Stimulated activated CD4-positive, alpha-beta T cell treated with anti-CD3 and anti-CD28 coated beads, TNF-alpha, amount 100 ng/mL, for 48 hours (primary cell): ENCODE results near the gene IDUA.

Source experiments
- DNase-seq, 3 donors: peaks; one replicate each; pipeline ENCODE4 v3.0.0-alpha.2; 2020; ENCODE audit warnings: low read depth in 3 of 3

The IDUA gene

DNA sequence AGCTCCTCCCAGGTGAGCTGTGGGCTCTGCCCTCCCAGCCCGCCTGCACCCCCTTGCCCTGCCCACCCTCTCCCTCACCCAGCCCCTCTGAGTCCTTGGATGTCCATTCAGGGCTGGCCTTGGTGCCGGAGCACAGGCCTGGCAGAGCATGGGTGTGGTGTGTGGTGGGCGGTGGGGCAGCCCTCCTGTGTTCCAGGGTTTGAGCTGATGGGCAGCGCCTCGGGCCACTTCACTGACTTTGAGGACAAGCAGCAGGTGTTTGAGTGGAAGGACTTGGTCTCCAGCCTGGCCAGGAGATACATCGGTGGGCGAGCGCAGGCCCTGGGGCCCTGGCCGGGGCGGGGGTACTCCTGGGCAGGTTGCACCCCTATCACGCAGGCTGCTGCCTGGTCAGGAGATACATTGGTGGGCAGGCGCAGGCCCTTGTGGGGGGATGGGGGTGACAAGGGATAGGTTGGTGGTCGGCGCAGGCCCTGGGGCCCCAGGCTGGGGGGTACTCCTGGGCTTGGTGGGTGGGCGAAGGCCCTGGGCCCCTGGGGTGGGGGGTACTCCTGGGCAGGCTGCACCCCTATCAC, 13.9 kb downstream of the IDUA start:
- no peak for DNase-seq

DNA sequence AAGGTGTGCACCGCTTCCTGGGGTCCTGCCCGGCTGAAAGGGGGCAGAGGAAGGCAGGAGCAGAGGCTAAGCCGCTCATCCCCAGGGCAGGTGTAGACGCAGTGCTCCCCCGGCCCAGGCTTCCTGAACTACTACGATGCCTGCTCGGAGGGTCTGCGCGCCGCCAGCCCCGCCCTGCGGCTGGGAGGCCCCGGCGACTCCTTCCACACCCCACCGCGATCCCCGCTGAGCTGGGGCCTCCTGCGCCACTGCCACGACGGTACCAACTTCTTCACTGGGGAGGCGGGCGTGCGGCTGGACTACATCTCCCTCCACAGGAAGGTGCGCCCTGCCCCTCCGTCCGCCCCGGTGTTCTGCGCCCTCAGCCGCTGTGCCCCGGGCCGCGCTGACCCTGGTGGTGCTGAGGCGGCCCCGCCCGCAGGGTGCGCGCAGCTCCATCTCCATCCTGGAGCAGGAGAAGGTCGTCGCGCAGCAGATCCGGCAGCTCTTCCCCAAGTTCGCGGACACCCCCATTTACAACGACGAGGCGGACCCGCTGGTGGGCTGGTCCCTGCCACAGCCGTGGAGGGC, 14.8 kb downstream of the IDUA start:
- DNase-seq: no peak

DNA sequence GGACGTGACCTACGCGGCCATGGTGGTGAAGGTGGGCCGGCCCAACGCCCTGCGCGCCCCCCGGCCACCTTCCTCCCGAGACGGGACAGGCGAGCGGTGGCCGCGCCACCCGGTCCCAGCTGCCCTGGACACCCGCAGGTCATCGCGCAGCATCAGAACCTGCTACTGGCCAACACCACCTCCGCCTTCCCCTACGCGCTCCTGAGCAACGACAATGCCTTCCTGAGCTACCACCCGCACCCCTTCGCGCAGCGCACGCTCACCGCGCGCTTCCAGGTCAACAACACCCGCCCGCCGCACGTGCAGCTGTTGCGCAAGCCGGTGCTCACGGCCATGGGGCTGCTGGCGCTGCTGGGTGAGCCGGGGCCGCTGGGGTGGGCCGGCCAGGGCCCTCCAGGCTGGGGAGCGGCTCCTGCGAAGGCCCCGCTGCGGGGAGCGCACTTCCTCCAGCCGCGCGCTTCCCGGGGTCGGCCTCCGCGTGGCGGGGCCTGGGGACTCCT, 15.3 kb downstream of the IDUA start:
- no peak for DNase-seq

DNA sequence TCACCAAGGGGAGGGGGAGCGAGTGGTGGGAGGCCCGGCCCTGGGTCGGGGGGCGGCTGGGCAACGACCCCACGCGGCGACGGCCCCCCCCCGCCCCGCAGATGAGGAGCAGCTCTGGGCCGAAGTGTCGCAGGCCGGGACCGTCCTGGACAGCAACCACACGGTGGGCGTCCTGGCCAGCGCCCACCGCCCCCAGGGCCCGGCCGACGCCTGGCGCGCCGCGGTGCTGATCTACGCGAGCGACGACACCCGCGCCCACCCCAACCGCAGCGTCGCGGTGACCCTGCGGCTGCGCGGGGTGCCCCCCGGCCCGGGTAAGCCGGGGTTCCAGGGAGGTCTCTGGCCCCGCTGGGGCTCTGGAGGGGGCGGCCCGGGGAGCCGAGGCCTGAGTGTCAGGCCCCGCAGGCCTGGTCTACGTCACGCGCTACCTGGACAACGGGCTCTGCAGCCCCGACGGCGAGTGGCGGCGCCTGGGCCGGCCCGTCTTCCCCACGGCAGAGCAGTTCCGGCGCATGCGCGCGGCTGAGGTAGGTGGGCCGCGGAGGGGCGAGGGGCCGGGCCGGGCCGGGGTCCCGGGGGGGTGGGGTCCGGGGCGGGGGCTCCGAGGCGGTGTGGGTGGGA, 15.9 kb downstream of the IDUA start:
- no peak for DNase-seq

DNA sequence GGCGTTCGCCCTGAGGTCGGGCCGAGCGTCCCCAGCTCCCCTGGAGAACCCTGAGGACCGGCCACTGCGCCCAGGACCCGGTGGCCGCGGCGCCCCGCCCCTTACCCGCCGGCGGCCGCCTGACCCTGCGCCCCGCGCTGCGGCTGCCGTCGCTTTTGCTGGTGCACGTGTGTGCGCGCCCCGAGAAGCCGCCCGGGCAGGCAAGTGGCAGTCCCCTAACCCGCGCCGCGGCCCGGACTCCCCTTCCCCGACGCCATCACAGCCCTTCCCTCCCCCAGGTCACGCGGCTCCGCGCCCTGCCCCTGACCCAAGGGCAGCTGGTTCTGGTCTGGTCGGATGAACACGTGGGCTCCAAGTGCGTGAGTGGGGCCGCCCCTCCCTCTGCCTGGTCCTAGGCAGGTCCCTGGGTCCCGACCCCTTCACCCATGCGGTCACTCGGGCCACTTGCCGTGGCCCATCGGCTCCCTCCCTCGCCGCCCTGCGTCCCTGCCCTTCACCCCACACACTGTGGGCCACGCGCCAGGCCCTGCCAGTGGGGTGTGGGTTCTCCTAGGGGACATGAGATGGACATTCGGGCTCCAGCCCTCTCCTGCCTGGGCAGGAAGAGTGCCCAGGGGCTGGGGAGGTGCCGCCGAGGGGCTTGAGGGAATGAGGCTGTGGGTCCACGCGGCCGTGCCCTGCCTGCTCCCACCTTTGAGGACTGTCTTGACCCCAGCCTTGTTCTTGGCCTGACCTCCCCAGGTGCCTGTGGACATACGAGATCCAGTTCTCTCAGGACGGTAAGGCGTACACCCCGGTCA, 16.6 kb downstream of the IDUA start:
- DNase-seq: no peak

DNA sequence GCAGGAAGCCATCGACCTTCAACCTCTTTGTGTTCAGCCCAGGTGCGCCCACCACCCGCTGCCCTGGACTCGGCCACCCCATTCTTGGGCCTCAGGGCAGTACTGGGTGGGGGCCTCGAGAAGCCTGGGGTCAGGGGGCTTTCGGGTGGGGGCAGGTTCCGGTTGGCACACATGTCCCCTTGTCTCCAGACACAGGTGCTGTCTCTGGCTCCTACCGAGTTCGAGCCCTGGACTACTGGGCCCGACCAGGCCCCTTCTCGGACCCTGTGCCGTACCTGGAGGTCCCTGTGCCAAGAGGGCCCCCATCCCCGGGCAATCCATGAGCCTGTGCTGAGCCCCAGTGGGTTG, 17.2 kb downstream of the IDUA start:
- no peak for DNase-seq

DNA sequence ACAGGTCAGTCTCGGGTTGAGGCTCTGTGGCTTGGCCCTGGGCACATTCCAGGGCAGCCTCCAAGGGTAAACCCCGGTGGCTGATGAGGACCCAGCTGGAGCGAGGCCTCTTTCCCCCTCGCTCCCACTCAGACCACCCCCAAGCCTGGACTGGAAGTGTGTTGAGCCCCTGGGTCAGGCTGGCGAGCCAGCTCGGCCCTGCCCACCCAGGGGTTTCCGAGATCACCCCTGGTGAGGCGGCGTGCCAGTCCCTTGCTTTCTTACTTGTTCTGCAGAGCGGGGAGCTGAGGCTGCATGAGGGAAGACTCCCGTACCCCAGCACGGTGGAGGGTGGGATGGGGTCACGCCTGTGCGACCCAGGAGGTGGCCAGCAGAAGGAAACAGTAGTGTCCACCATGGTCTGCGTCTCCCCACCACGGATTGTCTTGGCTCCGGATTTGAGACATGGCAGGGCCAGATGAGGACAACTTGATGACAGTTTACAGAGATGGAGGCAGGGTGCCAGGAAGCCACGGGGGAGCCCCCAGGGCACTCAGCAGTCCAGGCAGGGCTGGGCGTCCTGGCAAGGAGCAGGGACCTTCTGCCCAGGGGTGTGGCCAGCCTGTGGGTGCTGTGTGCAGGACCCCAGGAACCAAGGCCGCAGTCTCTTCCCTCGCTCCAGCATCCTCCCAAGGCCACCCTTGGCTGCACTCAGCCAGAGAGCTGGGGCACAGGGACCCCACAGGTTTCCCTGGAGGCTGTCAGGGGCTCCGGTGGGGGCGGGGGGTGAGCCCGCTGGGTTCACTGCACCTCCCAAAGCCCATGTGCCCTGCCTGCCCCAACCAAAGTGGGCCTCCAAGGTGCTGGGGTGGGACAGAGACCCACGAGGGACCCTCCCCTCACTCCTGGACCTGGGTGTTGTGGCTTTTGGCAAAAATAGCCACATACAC, 18.0 kb downstream of the IDUA start:
- DNase-seq: no peak

DNA sequence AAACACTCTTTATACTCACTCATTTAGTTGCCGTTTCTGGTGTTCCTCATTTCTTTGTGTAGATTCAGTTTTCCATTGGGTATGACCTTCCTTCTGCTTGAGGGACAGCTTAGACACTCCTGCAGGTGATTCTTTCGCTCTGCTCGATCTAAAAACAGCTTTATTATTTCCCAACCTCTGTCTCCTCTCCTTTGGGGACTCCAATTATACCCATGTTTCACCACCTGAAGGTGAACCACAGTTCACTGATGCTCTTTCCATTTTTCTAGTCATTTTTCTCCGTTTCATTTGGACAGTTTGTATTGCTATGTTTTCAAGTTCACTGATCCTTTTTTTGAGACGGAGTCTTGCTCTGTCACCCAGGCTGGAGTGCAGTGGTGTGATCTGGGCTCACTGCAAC, 20.0 kb downstream of the IDUA start:
- DNase-seq: no peak

DNA sequence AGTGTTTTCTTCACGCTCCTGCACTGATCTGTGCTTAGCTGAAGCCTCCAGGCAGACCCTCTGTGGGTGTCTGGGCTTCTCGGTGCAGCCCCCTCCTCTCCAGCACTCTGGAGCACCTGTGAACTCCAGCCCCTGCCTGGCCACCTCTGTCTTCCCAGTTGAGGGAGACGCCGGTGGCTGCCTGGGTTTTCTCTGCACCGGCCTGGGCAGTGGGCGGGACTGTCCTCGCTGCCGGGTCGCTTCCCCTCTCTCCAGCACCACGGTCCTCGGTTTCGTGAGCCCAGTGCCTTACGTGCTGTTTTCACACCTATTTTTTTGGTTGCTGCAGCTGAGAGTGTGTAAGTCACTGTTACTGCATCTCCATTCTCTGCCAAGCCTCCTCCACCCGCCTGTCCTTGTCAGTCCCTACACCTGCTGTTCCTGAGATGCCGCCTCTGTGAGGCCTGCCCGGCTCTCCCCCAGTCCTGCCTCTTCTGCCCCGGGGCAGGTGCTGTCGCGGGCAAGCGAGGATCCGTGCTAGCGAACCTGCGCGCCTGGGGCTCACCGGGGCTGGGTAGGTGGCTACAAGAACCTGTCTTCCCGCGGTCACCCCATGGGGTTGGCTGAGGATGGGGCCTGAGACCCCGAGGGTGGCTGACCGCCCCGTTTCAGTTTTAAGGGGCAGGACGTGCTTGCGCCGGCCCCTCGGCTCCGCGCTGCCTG, 22.1 kb downstream of the IDUA start:
- peak in 1 of 3 donors; percentile 26 for DNase-seq

DNA sequence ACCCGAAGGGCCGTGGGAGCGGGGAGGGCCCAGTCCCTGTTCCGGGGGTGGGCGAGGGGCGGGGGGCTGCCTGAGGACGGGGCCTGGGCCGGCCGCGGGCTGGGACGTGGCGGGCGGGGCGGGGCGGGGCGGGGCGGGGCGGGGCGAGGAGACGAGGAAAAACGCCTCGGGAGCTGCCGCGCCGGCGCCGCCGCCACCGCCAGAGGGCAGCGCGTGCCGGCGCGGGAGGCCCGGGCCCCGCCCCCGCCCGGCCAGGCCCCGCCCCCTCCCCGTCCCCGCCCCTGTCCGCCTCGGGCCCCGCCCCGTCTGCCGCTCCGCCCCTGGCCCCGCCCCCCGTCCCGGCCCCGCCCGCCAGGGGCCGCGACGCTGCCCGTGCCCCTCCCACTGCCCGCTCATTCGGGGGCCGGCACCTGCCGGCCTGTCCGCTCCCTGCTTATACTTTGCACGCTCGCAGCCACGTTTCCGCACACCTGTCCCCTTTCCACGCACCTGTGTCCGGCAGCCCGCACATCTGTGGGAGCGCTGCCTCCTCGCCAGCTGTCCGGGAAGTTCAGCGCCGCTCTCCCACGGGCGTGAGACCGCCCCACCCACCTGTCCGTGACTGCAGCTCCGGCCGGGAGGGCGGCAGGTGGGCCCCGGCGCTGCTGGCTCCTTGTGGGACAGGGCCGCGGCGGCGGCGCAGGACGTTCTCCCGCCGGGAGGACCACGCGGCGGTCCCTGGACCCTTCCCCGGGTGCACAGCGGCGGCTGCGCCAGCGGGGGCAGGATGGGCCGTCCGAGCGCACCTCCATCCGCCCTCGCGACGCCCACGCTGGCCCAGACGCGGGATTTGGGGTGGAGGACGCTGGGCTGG, 22.9 kb downstream of the IDUA start:
- peak; percentile 26 to 74 (median 49) for DNase-seq

DNA sequence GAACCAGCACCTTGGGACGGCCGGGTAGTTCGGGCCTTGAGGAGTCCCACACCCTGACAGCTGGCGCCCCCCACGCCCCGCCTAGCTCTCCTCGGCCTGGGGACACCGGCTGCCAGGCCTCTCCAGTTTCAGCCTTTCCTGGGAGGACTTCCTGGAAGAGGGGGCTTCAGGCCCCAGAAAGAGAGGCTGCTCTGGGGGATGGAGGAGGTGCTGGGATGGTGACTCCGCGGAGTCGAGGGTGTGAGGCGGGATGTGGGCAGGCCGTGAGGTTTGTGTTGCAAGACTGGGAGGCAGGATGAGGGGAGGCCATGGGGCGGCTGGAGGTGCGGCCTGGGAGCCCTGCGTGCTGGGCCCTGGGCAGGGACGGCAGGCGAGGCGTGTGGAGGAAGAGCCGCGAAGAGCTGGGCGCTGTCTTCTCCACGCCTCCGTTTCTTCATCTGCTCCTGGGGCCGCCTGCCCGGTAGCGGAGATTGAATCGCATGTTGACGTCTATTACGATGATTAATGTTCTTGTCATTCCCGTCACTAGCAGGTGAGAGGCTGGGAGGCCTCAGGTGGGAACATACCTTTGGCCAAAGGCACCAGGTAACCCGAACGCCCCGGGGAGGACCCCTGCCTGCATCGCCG, 23.7 kb downstream of the IDUA start:
- DNase-seq: peak; percentile 50 to 71 (median 57)

DNA sequence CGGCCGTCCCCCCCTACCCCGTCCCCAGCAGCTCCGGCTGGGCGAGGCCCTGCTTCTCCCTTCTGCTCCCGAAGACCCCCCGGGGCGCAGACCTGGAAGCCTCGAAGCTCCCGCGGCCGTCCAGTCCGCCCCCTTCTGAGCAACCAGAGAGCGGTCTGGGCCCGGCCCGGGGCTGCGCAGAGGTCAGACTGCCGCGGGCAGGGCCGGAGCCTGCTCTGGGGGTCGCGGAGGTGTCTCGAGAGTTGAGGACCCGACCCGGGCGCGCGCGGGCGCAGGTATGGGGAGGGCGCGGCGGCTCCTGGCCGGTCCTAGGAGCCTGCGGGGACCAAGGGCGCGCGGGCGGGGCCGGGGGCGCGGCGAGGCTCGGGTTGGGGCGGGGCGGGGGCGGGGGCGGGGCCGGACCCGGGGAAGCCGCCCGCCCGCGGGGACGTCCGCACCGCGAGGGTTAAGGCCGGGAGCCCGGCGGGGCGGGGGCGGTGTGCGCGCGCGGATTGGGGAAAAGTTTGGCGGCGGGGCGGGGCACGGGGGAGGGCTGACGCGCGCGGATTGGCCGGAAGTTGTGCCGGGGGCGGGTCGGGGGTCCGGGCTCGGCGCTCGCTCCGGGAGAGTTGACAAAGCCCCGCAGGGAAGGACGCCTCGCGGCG, 24.3 kb downstream of the IDUA start, which contains the start of gene FGFRL1:
Gene FGFRL1, plus strand, starts transcription at position 605 of the 644 bp plus-strand sequence. CDS start 860 bp downstream, outside the sequence.
- DNase-seq: peak; percentile 80 to 96 (median 84)

DNA sequence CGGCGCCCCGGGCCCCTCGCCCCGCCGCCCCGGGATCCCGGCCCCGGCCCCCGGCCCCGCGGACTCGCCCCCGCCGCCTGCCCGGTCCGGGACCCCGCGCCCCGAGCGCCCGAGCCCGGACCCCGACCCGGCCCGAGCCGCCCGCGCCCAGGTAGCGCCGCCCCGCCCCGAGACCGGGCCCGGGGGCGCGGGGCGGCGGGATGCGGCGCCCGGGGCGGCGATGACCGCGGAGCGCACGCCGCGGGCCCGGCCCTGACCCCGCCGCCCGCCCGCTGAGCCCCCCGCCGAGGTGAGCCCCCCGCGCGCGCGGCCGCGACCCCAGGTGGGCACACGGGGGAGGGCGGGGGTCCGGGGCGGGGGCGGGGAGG, 24.8 kb downstream of the IDUA start:
- no peak for DNase-seq

DNA sequence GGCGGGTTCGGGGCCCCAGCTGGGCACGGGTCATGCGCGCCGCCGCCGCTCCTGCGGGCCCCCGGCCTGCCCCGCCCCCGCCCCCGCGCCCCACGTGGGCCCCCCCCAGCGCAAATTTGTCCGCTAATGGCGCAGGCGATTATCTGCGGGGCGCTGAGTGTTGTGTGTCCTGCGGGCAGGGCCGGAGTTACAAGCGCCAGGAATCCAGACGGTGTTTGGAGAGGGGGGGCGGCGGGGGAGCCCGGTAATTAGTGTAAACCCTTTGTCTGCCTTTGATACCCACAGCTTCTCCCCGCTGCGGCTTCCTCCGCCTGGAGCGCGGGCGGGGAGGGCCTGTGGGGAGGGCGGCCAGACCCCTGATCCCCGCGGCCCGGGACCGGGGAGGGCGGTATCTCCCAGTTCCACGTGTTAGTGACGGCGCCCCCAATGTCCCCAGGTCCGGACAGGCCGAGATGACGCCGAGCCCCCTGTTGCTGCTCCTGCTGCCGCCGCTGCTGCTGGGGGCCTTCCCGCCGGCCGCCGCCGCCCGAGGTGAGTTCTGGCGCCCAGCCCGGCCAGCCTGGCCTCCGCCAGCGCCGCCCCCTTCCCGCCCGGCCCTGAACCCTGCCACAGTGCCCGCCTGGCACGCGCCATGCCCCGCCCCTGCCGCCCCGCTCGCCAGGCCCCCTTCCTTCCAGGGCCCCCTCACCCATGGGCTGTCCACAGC, 25.3 kb downstream of the IDUA start:
- peak in 1 of 3 donors; percentile 12 for DNase-seq

DNA sequence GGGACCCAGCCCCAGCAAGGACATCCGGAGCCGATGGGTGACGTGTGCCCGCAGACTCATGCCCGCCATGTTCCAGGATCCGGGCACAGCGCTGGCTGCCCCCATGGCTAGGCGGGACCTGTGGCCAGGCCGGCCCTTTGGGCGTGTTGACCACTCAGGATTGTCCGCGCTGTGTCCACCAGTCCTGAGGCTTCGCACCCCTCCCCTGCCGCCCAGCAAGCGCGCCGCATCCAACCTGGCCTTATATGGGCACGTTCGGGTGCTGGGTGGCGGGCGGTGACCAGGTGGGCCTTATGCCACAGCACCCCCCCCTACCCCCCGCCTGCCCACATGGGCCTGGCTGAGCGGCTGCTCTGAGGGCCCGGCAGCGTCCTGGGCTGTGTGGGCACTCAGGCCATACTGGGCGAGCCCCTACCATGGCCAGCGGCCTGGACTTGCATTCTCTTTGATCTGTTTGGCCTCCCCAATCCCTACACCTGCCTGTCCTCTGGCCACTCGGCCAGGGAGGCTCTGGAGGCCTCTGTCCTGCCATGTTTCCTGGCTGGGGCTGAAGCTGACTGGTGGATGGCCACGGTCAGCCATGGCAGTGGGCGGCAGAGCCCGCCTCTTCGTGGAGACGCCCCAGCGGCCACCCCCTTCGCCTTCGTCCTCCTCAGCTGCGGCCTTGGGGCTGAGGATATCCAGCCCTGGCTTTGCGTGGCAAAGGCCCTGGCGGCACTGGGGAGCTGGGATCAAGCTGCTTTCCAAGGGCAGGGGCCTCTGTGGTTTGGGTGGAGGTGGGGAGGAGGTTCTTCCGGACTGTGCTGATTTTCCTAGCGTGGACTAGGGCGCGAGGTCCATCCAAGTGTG, 26.6 kb downstream of the IDUA start:
- no peak for DNase-seq

DNA sequence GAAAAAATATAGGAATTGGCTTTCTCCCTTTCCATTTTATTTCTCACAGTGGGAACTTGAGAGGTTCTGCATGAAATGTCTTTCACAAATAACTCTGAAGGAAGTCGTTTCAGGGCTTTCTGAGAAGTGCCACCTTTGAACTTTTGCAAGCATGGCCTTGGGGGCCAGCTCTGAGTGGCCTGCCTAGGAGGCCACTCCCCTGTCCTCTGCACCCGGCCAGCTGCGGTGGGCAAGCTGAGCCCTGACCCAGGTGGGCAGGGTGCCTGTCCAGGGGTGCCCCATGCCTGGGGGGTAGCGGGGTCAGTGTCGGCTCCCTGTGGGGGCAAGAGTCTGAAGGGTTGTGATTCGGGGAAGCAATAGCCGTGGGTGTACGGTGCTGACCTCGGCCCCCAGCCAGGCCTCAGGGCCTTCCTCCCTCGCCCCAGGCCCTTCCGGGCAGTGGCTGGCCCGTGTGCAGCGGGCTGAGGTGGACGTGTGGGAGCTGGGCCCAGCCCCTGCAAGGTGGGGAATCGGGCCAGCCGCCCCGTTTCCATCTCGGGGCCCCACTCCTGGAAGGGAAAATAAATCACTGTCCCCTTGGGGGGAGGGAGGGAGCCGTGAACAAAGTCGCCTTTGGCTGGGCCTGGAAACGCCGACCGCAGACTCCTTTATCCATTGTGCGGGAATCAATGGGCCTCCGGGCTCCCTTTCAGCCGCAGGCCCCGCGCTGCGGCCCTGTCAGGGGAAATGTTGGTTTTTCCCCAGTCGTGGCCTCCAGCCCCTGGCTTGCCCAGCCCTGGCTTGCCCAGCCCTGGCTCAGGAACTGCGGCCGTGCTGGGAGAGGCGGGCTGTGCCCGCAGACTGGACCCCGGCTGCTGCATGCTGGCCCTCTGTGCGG, 27.7 kb downstream of the IDUA start:
- no peak for DNase-seq
